Anterior cingulate cortex (tissue), 58 donors: Measurements from ENCODE around the gene BLACAT1.
"Not testable (repeated sequence)": the region's sequence is repeated elsewhere in the genome, so short reads cannot be mapped to it uniquely, and the experiment has no call there.

ENCODE experiments used
- DNase-seq, 58 donors: peaks; one replicate each; lab custom pipeline; 2025; lab: John Stamatoyannopoulos, UW

BLACAT1 gene

DNA sequence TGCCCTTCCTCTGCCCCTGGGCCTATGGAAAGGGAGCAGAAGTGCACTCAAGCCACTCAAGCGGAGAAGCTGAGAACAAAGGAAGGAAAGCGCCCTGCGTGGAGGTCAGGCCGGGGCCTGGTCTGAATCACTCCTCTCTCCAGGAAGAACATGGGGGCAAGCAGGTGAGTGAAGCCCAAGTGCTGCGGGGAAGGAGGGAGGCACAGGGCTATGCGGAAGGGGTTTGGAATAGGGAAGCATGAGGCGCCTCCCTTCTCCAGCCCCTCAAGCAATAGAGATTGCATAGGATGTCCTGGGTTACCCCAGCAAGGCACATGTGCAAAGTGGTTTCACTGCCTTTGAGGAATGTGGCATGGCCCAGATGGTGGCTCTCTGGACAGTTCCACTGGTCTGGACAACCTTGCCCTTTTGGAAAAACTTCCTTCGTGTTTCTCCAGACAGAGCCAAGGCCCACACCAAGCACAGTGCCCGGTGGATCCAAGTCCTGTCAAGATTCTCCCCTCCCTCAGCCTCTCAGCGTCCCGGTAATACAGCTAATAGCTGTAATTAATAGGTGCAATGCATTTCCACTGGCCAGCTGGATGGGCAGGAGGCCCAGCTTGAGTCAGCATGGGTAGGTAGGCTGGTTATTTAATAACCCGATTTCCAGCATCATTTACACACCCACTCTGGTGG is 13.7 kb downstream of the BLACAT1 start:
- DNase-seq = no peak

DNA sequence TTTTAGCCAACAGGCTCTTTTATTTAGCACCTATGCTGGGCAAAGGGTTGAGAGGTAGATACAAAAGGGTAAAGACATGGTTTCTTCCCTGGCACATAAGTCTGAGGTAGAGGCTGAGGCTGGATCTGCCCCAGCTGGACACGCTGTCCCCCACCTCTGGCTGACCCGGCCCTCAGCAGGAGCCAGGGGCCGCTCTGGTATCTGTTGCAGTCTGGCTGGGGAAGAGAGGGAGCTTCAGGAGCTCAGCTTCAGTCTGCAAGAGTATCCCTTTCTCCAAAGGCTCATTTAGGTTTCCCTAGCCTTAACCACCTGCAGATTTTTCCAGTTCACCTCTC is 14.2 kb downstream of the BLACAT1 start:
- no peak for DNase-seq

- DNase-seq = no peak
Observed at GRCh38 chr1:205441318-205441633, 14.6 kb downstream of the BLACAT1 start.

DNA sequence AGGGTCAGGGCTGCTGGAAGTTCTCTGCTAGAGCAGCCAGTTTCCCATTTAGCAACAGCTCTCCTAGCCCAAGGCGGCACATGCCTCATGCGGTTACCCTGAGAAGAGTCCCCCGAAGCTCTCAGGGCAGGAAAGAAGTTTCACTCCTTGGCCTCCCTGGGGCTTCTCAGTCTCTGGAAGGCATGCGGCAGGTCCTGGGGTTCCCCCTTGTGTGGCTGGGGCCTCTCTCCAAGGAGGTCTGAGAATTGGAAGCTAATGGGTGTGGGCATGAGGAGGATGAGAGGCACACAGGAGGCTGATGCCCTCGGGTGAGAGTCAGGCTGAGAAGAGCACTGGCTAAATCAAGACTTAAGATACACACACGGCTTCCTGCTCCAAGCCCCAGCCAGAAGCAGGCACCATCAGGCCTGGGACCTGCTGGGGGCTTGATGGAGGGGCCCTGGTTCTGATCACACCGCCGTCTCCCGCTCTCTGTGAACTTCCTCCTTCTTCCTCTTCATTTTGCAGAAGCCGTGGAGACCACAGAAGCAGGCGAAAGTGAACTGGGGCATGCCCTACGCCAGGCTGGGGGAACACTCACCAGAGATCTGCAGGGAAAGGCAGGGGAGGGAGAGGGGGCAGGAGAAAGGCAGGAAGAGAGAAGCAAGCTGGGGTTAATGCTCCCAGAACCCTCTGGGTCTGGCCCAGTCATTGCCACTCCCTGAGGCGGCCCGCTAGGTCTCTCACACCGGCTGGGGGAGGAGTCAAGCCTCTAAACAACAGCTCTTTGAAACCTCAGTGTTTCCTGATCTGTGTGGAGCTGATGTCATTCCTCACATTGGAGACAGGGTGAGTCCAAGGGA is 15.1 kb downstream of the BLACAT1 start:
- DNase-seq = peak in 16 of 58 donors; percentile 10 to 53 (median 31)

DNA sequence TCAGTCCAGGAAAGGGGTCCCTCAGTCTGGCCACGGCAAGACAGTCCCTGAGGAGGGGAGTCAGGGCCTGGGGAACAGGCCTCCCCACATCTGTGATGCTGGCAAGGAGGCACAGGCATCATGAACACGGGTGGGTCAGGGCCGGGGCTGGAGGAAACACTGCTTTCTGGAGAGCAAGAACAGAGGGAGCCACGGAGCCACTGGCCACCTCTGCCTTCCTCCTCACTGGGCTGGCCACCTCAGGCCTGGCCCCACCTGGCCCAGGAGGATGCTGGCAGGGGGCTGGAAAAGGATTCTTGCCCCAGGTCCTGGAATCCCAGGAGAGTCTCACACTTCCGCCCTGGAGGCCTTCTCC is 15.7 kb downstream of the BLACAT1 start:
- DNase-seq = no peak

- peak in 50 of 58 donors; percentile 6 to 83 (median 46) for DNase-seq
Observed at GRCh38 chr1:205438213-205439158, 17.4 kb downstream of the BLACAT1 start.

- no peak for DNase-seq
Observed at GRCh38 chr1:205437570-205437969, 18.3 kb downstream of the BLACAT1 start.

DNA sequence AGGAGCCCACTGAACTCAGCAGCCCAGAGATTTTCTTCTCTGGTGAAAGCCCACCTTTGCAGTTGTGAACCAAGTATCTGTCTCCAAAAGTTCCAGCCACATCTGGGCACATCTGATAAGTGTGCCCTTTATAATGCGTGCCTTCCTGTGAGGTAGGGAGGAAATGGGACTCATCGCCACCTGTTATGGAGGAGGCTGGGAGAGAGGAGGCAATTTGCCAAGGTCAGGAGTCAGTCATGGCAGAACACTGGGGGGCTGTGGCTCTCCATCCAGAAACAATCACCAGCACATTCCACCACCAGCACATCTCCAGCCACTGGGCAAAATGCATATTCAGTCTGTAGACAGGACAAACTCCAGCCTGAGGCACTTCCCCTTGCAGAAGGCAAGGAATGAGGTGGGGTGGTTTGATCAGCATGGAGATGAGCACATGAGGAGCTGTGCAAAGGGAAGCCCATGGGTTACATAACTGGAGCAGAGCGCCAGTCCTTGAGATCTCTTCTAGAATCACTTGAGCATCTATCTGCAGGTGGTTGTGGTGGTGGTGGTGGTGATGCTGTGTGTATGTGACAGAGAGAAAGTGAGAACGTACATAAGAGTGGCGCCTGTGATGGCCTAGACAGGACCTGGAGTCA is 19.0 kb downstream of the BLACAT1 start:
- peak in 1 of 58 donors; percentile 13 for DNase-seq

DNA sequence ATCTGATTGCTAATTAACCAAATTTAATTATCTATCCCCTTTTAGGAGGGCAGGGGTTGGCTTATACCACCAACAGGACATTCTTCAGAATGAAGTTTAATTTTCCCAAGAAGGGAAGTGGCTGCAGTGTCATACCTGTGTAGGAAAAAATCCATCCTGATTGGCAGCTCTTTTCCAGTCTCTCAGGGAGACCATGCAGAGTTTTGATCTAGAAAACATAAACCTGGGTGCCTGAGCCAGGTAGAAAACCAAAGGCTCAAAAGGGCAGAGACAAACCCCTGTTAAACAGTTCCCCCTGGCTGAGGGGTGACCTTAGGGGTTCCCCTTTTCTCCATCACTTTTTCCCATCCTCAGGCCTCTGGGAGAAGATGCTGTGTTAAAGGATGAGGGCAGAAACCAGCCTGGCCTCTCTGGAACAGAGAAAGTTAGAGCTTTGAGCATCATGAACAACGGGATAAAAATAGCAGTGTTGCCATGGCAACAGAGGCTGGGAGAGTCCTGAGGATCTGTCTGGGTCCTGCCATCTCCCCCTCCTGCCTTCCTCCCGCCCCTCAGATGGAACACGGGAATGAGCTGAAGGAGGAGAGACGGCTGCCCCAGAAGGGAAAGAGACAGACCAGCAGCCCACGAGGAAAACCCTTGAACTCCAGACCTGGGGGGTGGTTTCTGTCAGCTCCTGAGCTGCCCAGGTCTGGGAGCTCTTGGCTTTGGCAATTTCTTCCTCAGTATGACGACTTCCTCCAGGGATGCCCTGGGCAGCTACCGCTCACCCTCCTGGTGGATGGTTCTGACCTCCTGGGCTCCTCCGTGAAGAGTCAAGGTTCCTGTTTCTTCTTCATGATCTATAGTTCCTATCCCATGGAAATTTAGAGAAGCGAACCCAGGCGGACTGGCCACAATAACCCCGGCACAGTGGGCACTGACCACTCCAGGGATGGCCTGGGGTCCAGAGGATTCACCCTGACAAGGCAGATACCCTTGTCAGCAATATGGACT is 20.0 kb downstream of the BLACAT1 start:
- DNase-seq = peak in 36 of 58 donors; percentile 4 to 76 (median 42)

DNA sequence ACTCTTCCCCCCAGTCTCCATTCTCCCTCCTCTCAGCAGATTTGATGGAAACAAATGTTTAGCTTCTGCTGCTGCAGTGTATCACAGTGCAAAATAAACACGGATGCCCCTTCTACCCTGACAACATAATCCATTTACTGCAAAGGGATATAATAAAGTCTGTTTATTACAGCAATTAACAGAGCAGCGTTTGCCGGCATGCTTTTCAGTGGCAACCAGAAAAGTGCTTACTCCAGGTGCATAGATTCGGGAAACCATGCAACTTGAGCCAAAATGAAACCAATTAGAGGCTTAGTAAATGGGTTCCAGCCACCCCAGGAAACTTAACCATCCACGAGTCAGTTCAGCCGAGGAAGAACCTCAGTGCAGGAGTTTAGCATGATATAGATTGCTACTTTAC is 21.1 kb downstream of the BLACAT1 start:
- DNase-seq = no peak

DNA sequence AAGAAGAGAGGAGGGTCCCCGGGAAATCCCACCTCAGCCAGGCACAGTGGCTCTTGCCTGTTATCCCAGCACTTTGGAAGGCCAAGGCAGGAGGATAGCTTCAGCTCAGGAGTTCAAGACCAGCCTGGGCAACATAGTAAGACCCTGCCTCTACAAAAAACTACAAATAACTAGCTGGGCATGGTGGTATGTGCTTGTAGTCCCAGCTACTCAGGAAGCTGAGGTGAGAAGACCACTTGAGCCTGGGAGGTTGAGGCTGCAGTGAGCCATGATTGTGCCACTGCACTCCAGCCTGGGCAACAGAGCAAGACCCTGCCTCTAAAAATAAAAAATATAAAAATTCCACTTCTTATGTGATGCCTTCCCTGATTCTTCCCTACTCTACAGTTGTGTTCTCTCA is 23.2 kb downstream of the BLACAT1 start:
- DNase-seq = not testable (repeated sequence)

DNA sequence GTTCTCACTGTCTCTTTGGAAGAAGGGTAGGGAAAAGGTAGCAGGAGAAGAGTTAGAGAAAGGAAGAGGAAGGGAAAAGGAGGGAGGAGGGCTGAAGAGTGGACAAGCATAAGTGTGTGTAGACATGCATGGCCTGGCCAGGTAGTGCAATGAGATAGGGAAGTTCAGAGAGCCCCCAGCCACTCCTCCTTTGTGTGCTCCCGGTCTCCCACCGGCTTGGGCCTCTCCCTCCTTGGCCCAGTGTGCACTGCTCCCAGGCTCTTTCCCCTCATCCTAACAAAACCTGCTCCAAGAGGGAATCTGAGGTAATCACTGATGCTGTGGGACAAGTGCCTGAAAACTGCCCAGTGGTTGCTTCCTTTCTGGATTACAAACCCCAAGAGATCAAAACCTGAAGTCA is 23.7 kb downstream of the BLACAT1 start:
- no peak for DNase-seq

- DNase-seq = peak in 54 of 58 donors; percentile 21 to 82 (median 53)
Observed at GRCh38 chr1:205430696-205431305, 25.0 kb downstream of the BLACAT1 start.

- peak in 1 of 58 donors; percentile 51 for DNase-seq
Observed at GRCh38 chr1:205429762-205430695, 25.8 kb downstream of the BLACAT1 start.

GRCh38 chr1:205424901-205425600 is 30.8 kb downstream of the BLACAT1 start:
- DNase-seq = peak in 1 of 58 donors; percentile 36

DNA sequence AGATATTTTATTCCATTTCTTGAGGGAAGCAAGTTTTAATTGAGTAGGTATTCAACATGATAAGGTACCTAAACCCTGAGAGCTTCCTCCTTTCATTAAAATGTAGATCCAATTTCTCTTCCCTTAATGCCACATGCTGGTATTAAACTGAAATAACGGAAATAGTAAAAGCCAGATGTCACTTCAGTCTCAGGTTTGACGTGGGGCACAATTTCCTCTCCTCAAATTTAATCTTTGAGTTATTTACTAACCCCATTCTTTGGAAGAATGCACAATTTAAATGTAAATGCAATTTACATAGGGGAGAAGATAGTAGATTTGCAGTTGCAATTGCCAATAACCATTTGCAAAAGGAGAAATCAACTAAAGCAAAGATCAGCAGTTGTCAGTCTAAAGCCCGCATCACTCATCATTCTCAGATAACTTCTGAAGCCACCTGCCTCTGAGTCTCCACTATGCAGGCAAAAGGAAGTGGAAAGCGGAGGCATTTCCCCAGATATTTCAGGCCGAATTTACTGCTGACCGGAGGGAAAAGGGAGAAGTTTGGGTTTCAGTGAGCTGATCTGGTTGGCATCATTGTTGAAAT is 31.9 kb downstream of the BLACAT1 start:
- no peak for DNase-seq
